H4 (cell line): ENCODE results near the gene POU2AF3. TPM values are rescaled to one million over a fixed set of nuclear protein-coding genes. Genes with fewer than 3 reads are reported as not detected.

Source experiments
- DNase-seq: peaks from one replicate; pipeline ENCODE4 v3.0.0-alpha.2; 2015; ENCODE audit warnings: low spot score
- total RNA-seq: library from RNA; depleted of rRNA; stranded (reverse); fragments of >200 nt; shearing (Covaris generic); gene quantifications from 2 replicates; pipeline ENCODE4 v1.2.3, GENCODE V29; 2014

Gene POU2AF3
- total RNA-seq, 1 experiment from 2014 or later = not detected

DNA sequence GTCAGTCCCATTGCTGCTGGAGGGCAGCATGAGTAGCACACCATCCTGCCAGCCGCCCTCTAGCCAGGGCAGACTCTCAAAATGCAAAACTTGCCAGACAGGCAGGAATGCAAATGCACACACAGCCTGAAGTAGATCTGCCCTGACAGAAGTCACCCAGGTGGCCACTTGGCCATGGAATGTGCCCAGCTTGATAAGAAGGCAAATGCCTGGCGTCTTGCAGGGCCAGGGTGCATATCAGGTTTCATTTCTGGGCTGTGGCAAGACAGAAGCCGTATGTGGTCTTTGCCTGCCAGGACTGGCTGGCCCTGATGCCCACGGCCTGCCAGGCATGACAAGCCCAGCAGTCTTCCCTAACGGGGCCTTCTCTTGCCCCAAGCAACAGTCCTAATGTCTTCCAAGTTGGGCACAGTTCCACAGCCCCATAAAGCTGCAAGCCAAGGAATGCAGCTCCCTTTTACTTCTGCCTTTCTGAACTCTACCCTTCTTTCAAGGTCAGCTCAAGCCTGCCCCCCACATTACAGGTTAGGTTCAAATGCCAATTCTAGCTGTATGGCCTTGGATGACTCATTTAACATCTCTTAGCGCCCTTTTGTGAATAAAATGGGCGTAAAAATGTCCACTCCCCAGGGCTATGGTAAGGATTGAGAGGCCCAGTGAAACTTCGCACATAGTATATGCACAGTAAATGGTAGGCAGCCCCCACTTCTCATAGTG, 29.7 kb downstream of the POU2AF3 start:
- DNase-seq = peak; percentile 66

- no peak for DNase-seq
Observed at GRCh38 chr11:111329306-111330204, 31.2 kb downstream of the POU2AF3 start.

DNA sequence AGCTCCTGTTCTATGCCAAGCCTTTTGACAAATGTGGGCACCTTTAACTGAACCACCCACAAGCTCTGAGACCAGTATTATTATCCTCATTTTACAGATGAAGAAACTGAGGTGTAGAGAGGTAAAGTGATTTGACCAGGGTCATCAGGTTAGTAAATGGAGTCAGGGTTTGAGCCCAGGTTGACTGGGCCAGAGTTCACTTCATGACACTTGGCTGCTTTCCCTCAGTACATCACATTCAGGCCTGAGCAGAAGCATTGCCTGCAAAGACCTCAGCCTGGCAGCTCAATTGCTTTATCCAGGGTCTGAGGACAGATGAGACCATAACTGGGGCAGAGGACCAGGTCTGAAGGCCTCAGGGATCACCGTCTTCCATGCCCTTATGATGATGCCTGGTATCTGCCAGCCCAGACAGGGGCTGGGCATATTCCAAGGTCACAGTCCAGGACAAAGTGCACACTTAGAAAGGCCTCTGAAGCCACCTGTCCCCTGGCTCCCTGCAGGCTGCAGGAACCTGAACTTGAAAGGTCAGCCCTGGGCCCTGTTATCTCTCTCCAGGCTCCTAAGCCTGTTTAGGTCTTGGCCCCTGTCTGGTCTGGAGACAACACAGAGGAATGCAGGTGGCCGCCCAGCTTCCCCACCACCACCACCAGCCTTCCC, 32.0 kb downstream of the POU2AF3 start:
- no peak for DNase-seq

- no peak for DNase-seq
Observed at GRCh38 chr11:111331711-111332479, 33.5 kb downstream of the POU2AF3 start.

GRCh38 chr11:111334532-111335502, 36.5 kb downstream of the POU2AF3 start:
- DNase-seq = no peak

- no peak for DNase-seq
Observed at GRCh38 chr11:111335549-111335948, 37.2 kb downstream of the POU2AF3 start.

- DNase-seq = no peak
Observed at GRCh38 chr11:111336062-111336461, 37.7 kb downstream of the POU2AF3 start.

DNA sequence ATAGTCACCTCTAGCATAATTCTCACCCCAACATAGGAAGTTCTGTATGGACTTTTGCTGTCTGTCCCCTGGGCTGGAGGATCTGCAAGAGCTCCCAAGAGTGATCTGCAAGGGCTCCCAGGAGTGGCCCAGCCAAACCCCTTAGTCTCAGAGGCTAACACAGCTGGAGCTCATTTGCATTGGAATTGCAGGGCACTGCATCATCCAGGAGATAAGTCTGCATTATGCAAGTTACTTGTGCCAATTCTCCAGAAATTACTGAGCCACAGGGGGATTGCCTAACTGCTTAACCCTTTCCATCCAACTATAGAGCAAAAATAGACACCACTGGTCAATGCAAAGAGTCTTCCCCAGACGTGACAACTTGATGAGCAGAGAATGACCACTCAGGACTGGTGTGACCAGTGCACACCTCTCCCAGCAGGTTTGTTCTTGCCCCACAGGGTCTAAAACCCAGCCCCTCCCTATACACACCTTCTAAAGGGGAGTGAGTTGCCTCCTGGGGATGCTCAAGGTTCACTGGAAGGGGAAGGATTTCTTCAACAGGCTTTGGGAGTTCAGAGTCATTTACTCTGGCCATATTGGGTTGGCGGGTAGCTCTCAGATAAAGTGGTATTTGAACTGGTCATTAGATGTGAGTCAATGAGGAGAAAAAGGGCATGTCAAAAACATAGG, 38.4 kb downstream of the POU2AF3 start:
- DNase-seq = peak; percentile 25

DNA sequence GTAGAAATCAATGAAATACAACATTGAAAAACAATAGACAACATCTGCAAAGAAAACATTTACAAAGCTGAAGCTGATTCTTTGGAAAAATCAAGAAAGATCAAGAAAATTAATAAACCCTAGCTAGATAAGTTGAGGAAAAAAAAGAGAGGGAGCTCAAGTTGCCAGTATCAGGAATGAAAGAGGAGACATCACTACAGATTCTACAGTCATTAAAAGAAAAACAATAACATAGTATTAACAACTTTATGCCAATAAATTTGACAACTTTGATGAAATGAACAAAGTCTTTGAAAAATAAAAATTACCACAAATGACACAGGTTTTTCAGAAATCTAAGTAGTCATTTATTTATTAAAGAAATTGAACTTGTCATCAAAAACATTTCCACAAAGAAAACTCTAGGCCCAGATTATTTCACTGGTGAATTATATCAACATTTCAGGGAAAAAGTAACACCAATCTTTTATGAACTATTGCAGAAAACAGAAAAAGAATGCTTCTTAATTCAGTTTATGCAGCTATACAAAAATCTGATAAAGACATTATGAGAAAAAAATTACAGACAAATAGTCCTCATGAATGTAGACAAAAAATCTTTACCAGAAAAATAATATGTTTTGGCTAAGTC, 41.5 kb downstream of the POU2AF3 start:
- DNase-seq = no peak

DNA sequence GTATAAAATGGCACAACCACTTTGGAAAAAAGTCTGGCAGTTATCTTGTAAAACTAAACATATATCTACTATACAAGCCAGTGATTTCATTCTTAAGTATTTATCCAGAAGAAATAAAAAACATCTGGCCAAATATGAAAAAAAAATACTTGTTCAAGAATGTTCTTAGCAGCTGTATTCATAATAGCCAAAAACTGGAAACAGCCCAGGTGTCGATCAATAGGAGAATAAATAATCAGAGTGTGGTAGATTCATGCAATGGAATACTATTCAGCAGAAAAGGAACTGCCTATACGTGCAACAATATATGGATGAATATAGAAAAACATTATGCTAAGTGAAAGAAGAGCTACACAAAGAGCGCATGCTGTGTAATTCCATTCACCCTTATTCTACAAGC, 44.0 kb downstream of the POU2AF3 start:
- DNase-seq = no peak

DNA sequence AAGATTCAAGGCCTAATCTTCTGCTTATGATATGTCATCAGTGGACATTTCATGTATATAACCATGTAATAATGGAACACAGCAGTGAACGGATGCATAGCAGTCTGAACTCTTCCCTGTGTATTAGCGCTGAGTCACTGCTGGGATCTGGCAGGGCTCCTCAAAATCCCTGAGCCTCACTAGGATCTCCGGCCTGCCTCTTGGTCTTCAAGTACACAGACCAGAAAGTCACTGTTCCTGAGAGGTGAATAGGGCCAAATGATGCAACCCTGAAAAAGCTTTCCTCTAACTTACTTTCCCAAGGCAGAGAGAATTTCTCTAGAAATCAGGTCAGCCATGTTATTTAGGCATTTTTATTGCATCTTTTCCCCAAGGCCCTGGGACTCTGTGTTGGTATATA, 45.7 kb downstream of the POU2AF3 start:
- DNase-seq = peak; percentile 77

GRCh38 chr11:111347002-111347722, 48.8 kb downstream of the POU2AF3 start:
- no peak for DNase-seq

GRCh38 chr11:111347723-111348115, 49.4 kb downstream of the POU2AF3 start:
- no peak for DNase-seq

GRCh38 chr11:111348147-111348546, 49.8 kb downstream of the POU2AF3 start:
- no peak for DNase-seq

DNA sequence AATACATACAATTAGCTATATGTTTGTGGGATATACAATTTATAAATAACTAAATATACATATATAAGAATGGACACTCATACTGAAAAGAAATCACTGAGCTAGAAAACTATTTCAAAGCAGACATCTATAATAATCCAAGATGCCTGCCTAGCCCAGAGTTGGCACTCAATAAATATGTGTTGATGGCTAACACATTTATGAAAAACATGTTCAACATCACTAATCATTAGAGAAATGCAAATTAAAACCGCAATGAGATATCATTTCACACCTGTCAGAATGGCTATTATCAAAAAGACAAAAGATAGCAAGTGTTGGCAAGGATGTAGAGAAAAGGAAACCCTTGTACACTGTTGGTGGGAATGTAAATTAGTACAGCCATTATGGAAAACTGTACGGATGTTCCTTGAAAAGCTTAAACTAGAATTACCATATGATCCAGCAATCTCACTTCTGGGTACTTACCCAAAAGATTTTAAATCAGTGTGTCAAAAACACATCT, 50.9 kb downstream of the POU2AF3 start:
- no peak for DNase-seq

DNA sequence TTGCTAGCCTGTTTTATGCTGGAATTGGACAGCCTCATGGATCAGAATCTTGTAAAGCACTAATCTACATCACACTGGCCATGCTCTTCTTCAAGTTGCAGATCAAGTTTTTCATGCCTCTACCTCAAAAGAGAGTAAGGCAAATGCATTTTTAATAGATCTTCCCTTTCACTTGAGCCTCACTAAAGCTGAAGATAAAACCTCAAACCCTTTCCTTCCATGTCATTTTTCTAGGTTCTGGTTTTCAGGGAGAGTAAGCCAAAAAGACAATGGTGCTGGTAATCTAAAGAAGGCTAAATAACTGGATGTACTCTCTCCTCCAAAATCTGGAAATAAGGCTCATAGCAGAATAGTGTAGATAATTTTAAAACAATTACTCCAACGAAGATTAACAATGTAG, 52.5 kb downstream of the POU2AF3 start:
- no peak for DNase-seq

DNA sequence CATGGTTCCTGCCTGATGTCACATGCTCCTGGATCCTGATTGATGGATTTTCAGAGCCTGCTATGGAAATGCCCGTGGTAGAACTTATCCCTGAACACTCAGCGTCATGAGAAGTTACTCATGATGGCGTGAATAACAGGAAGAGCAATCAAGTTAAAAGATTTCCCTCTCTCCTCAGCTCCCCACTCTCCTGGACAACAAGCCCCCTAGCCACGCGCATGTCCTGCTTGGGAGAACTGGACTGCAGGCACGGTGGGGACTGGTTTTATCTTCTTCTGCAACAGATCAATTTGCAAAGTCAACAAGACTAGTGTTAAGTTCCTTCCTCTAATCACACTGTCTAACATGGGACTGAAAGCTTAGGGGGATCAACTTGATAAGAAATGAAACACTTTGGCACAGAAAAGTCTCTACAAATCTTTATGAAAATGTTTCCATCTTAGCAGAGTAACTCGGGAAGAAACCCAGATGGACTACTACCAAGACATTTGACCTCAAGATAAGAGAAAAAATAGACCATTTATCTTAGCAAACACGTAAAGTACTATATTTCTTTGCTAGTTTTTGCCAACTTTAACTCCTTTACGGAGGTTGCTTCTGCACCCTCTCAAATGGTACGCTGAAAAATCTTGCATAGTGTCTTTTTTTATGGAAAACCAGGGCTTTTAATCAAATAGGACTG, 53.2 kb downstream of the POU2AF3 start:
- no peak for DNase-seq

DNA sequence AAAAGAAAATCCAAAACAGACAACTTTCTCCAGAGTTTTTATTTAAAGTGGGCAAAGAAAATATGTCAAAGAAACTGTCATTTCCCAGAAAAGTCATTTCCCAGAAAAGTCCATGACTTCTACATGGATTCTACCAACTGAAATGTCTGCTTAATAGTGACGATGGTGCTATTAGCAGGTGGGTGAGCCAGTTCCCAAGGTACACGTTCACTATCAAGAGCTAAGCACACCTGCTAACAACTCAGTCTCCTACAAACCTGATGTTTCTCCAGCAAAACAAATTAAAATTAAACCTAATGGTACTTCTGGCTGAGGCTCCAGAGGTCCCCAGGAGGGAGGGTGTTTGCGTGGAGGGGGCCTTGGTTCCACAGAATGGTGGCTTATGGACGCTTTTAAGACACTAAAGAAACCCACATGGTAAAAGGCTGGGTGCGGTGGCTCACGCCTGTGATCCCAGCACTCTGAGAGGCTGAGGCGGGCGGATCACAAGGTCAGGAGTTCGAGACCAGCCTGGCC, 53.9 kb downstream of the POU2AF3 start:
- no peak for DNase-seq
